ENCODE results near the gene FAM193B.

Gene FAM193B

GRCh38 chr5:177483042-177483441 is 71.3 kb downstream of the FAM193B start:
- DNase-seq = no peak

DNA sequence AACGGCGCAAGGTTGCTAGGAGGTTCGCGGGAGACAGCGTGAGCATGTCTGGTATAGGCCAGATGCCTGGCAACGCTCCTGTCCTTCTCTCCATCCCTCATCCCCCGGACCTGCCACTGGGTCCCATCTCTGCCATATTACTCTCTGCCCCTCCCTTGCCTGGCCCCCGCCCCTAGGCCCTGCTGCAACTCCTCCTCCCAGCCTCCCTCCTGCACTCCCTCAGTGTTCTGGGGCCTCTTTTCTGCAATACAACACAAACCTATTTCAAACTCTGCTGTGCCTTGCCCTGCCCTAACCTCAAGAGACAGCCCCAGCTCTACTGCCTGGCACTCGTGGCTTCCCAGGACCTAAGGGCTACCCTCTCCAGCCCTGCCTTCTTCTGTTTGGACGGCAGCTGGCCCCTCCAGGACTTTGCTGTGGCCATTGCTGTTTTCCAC is 72.0 kb downstream of the FAM193B start:
- DNase-seq = no peak

DNA sequence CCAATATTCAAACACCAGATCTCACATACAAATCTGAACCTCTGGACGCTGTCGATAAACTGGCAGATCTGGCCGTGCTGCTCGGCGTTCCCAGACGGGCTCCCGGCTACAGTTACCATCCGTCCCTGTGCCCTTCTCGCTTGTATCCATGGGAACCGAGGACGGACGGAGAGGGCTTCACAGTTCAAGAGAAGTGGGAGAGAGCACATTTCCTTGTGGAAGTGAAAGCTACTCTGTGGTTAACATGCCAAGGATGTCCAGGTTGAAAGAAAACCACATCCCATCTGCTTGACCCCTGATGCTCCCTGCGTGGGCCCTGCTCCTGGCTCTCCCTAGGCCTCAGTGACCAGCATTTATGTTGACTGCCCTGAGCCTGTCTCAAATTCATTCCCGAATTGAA is 74.6 kb downstream of the FAM193B start:
- no peak for DNase-seq

GRCh38 chr5:177478711-177479646 is 75.4 kb downstream of the FAM193B start:
- peak; percentile 54 for DNase-seq

DNA sequence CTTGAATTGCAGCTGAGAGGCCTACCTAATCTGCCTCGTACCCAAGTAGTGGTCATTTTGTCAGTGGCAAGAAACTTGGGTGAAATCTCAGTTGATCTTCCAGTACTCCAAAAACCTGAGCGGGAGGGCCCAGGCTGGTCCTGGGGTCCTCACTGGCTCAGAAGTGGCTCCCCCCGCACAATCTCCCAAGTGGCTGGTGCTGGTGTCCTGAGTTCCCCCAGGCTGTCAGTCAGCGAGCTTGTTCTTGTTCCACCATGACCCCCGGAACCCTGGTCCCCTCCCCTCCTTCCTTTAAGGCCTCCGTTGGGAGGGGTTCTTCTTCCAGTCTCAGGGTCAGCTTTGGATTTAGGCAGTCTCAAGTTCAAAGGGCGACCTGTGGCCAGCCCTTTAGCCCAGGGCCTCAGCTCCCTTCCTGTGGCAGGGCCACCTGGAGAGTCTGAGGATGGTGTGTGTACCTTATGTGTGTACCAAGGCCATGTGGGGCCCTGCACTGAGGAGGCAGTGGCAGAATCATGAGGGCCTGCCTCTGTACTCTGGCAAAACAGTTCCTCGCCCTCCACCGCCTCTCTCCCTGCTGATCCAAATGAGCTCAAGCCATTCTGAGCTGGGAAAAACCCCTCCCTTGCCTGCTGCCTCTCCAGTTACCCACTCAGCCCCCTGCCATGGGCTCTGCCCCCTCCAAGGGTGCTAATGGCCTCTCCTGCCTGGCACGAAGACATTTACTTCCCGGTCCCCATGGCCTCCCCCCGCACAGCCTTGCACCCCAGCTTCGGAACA is 76.5 kb downstream of the FAM193B start:
- no peak for DNase-seq

- DNase-seq = no peak
Observed at GRCh38 chr5:177476531-177477233, 77.7 kb downstream of the FAM193B start.

DNA sequence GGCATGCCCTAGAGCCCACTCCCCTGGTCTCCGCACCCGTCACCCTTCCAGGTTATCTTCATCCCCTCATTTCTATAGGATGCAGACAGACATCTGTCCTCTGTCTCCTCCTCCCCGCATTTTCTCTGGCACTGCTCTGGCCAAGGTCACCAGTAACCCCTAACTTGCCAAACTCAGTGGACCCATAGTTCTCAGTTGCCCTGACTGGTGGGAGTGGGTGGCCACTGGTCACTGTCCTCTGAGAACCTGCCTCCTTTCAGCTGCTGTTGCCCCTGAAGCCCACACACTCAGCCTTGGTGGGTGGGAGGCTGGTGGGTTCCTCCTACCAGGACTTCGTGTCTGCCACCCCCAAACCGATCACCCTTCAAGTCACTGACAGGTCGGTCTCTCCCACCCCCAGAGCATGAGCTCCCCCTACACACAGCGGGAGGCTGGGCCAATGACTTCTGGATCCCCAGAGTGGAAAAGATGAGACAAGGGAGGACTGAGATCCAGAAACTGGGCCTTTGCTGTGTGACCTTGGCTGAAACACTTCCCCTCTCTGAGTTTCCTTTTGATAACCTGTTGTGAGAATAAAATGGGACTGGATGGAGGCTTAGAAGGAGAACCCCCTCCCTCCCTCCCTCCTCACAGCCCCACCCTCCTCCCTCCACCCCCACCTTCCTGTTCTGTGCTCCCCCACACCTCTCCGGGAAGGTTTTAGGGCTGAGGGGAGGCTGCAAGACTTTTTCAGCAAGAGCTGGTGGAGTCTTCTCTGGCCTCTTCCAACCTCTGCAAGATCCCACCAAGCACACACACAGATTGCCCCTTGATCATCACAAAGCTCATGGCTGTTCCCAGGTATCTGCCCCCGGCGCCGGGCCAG is 78.6 kb downstream of the FAM193B start:
- DNase-seq = no peak

GRCh38 chr5:177474846-177475562 is 79.4 kb downstream of the FAM193B start:
- no peak for DNase-seq

- no peak for DNase-seq
Observed at GRCh38 chr5:177474002-177474476, 80.3 kb downstream of the FAM193B start.

GRCh38 chr5:177473443-177474001 is 80.8 kb downstream of the FAM193B start, which contains the start of gene DBN1:
Gene DBN1, minus strand, starts transcription at chr5:177473634. Its CDS starts 113 bp downstream, at chr5:177473521.
- DNase-seq = no peak

DNA sequence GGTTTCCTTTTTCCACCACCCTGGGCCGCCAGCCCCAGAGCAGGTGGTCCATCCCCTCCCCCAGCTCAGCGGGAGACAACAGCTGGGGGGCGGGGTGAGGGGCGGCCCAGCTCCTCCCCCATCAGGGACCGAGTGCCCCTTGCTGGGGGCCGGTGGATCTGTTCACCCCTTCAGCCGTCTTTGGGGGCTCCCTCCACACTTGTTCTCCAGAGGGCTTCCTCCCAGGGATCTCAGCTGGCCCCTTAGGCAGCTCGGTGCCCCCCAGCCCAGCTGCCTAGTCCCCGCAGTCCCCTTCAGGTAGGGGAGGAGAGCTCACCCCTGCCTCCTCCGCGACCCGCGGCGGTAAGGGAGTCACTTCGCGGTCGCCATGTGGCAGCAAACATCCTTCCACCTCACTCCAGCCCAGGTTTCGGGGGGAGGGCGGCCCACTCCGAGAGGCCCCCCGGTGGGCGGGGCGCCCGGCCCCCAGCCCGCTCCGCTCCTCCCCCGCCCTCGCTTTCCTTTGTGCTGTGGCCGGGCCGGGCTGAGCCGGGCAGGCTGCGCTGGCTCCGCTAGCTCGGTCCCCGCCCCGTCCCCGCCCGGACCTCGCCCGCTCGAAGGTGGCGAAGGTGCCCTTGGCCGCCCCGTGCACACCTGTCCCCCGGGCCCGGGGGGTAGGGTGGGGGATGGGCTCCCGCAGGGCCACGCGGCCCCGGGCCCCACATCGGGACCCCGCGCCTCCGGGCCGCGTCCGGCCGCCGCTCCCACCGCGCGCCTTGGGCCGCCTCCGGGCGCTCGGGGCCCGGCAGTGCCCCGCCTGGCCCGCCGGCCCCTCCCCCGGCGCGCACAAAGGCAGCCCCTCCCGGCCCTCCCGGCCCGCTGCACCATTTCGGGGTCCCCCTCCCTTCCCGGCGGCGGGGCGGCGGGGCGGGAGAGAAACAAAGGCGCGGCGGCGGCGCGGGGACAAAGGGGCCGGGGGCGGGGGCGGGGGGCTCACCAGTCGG is 81.6 kb downstream of the FAM193B start:
- peak; percentile 40 for DNase-seq

GRCh38 chr5:177471610-177472356 is 82.6 kb downstream of the FAM193B start:
- no peak for DNase-seq

DNA sequence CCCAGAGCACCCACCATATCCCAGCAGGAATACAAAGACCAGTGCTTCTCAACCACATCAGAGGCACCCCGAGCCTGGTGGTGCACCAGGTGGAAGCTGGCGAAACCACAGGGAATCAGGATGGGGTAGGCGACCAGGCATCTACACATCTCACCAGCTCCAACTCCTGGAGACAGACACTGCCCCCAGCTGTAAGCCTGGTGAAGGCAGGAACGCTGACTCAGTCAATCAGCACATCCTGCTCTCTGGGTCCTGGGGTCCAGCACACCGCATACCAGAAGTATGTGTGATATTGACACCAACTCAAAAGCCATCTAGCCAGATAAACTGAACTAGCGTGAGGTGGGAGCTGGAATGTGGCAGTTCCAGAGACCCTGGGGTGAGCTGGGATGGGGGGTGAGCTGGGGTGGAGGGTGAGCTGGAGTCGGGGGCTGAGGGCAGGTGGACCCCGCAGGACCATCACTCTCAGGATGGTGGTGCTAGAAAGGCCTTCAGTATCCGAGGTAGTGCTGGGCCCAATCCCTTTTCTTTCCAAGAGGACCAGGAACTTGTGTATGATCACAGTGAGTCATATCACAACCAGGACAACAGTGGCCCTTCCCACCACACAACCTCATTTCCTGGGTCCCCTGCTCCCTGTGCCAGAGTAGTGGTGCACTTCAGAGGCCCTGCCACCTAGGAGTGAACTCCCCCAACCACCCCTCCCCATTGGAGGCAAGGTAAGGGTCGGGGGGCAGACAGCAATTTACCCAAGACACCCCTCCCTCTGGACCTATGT is 83.4 kb downstream of the FAM193B start:
- DNase-seq = no peak
